Measurements from ENCODE around the gene PALD1.
"Not testable (repeated sequence)": the region's sequence is repeated elsewhere in the genome, so short reads cannot be mapped to it uniquely, and the experiment has no call there.

The PALD1 gene

DNA sequence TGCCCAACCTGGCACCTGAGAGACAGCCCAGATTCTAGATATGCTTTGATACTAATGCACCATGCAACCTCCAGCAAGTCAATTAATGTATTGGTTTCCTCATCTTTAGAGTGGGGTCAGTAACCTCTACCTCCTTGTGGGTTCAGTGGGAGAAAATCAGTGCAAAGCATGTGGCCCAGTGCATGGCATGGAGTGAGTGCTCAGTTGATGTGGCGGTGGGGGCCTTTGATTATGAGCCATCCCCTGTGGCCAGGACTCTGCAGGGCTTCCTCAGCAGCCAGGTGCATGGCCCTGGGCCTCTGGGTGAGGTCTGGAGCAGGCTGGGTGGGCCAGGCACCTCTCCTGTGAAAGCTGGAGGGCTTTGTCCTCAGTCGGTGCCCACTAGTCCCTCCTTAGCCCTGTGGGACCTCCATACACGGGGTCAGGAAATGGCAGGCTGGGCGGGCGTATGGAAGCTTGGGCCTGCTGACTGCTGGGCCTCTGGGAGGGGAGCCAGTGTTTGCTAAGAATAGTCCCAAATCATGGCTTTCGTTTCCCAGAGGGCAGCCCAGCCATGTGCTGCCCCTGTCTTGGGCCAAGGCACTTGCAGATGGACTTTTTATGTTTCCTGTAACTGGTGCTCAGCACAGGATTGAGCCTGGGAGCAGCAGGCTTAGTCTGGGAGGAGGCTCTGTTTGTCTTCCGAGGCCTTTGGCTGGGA, 3.4 kb downstream of the PALD1 start:
- DNase-seq (ENCODE audit: low read depth in 2 of 3, low spot score in 1 of 3) = no peak

DNA sequence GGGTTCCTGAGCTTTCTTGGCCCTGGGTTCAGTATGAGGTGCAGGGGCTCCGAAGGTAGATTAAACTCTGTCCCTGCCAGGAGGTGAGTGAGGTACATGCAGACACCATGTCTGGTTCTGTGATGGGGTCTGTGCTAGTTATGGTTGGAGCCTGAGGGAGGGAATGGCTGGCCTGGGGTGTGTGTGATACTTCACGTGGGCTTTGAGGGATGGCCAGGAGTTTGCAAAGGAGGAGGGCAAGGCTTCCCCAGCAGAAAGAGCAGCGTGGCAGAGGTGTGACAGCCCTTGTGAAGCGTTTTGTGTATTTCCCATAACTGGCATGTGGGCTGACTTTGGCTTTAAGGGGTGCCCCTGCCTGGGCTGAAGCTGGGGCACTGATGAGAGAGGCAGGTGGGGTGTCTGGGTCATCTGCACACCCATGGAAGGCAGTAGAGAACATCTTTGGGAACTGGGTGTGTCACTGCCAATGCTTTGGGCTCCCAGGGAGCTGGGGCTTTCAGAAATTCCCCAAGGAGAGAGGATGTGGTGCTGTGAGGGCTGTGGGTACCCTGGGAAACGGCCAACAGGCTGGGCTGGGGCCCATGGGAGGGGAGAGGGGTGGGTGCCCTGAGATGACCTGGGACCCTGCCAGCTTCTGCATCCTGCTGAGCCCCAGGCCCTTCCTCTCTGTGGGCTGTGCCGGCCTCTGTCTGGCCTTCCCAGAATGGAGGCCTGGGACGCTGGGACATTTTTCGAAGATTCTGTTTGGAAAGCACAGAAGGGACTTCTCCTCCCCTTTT, 4.6 kb downstream of the PALD1 start:
- DNase-seq (ENCODE audit: low read depth in 2 of 3, low spot score in 1 of 3) = no peak

DNA sequence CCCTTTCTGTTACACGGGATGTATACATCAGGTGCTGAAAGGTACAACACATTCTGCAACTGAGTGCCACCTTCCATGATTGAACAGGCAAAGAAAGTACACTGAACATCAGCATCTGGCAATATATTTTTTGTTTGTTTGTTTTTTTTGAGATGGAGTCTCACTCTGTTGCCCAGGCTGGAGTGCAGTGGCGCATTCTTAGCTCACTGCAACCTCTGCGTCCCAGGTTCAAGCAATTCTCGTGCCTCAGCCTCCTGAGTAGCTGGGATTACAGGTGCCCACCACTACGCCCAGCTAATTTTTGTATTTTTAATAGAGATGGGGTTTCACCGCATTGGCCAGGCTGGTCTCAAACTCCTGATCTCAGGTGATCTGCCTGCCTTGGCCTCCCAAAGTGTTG, 5.3 kb downstream of the PALD1 start:
- not testable (repeated sequence) for DNase-seq (ENCODE audit: low read depth in 2 of 3, low spot score in 1 of 3)

DNA sequence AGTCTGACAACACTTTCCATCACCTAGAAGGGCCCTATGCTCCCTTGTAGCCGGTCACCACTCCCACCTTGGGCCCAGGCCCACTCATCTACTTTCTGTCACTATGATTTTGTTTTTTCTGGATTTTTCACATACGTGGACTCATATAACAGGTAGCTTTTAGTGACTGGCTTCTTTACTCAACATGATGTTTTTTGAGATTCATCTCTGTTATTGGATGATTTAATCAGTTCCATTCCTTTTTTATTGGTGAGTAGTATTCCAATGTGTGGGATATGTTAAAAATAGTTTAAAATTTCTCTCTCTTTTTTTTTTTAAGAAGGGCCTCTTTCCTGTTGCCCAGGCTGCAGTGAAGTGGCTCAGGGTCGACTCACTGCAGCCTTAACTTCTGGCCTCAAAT, 9.3 kb downstream of the PALD1 start:
- no peak for DNase-seq (ENCODE audit: low read depth in 2 of 3, low spot score in 1 of 3)

DNA sequence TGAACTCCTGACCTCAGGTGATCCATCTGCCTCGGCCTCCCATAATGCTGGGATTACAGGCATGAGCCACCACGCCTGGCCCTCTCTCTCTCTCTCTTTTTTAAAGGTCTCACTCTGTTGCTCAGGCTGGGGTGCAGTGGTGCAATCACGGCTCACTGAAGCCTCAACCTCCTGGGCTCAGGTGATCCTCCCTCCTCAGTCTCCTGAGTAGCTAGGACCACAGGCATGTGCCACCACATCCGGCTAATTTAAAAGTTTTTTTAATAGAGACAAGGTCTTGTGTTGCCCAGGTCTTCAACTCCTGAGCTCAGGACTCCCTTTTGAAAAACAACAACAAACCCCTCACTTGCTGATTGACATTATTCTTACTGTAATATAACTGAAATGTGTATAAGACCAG, 11.6 kb downstream of the PALD1 start:
- DNase-seq (ENCODE audit: low read depth in 2 of 3, low spot score in 1 of 3) = no peak

DNA sequence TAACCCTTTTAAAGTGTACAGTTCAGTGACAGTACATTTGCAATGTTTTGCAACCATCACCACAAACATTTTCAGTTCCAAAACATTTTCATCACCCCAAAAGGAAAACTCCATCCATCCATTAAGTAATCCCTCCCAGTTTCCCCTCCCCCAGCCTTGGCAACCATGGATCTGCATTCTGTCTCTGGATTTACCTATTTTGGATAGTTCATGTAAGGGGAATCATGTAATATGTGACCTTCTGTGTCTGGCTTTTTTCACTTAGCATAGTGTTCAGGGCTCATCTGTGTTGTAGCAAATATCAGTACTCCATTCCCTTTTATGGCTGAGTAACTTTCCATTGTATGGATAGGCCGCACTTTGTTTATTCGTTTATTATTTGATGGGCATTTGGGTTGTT, 13.0 kb downstream of the PALD1 start:
- DNase-seq (ENCODE audit: low read depth in 2 of 3, low spot score in 1 of 3) = no peak

DNA sequence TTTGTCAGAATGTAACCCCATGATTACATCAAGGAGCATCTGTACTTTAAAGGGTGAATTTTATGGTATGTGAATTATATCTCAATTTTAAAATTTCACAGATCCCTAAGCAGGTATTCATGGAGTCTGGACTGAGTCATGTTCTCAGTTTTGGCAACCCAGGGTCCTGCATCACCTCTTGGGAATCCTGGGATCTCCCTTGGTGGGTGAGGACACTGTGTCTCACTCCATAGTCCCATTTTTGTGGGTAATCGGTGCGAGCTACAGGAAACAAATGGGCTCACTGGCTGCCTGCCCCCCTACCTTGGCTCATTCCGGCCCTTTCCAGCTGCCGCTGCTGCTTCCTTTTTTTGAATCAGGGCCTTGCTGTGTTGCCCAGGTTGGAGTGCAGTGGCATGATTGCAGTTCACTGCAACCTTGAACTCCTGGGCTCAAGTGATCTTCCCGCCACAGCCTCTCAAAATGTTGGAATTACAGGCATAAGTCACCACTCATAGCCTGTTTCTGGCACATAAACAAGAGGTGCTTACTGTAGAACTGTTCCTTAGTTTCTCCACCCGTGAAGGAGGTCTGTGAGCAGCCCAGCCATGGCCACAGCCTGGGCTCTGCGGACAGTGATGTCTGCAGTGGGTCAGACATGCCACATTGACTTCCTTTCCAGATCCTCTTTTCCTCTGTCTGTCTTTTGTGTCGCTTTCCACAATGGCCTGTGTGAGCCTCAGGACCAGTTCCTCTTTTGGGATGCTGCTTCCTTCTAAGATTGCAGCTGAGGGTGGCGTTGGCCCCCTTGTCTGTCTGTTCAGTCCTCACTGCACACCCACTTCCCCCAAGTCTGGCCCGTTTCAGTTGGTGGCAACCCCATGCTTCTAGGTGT, 14.5 kb downstream of the PALD1 start:
- no peak for DNase-seq (ENCODE audit: low read depth in 2 of 3, low spot score in 1 of 3)

DNA sequence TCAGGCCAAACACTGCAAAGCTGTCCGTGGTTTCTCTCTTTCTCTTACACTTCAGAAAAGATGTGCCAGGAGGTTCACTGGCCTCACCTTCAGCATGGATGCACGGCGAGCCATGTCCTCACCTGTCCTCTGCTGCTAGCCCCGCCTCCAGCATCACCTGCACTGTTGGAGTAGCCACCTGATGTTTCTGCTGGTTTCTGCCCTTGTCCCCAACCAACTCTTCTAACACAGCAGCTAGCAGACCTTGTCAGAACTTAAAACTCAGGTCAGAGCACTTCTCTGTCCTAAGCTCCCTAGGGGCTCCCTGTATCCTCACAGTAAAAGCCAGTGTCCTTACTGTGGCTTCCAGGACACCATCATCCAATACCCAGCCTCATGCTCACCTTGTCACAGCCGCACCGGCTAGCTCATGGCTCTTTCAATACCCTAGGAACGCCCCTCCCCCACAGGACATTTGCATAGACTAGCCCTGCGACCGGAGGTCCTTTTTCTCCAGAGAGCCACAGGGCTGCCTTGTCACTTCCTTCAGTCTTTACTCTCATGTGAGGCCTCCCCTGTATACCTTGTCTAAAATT, 15.2 kb downstream of the PALD1 start:
- no peak for DNase-seq (ENCODE audit: low read depth in 2 of 3, low spot score in 1 of 3)

DNA sequence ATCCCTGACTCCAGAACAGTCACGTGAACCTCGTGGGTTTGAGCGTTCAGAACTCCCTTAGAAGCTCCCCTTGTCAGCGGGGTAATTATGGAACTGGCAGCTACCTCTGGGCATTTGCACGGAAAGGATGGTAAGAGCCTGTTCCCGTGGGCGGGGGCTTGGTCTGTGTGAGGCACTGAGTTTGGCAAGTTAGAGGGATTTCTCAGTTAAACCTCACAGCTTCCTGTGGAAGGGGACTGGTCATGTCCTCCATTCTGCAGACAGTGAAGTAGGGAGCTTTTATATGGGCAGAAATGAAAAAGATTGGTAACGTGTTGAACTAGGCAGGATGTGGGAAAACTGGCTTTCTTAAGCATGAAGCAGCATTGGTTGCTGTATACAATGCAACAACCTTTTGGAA, 16.0 kb downstream of the PALD1 start:
- peak in 1 of 3 donors; percentile 44 for DNase-seq (ENCODE audit: low read depth in 2 of 3, low spot score in 1 of 3)

DNA sequence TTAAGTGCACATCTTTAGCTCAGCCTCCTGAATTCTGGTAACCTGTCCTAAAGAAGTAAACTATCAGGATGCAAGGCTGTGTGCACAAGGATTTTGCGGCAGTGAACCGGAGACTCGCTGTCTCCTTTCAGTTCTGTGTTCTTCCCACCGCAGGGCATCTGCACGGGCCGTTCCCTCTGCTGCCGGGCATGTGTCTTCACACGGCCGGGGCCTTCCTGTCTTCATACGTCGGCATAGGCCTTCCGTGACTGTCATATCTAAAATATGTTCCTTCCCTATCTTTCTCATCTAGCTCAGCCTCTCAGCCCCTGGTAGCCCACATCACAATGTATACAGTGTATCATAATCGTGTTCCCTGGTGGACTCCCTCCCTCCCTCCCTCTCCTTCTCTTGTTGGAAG, 16.4 kb downstream of the PALD1 start:
- DNase-seq (ENCODE audit: low read depth in 2 of 3, low spot score in 1 of 3) = no peak

DNA sequence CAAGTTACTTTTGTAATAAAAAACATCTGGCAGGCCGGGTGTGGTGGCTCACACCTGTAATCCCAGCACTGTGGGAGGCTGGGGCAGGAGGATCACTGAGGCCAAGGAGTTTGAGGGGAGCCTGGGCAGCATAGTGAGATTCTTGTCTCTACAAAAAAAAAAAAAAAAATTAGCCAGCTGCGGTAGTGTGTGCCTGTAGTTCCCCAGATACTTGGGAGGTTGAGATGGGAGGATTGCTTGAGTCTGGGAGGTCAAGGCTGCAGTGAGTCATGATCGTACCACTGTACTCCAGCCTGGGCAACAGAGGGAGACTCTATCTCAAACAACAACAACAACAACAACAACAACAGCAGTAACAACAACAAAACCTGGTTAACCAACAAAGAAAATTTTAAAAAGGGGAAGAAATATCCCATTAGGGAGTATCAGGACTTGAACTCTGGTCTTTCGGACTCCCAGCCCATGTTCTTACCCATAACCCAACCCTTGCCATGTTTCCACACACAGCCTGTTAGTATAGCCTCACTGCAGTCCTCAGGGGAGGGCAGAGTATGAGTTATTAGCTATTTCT, 17.2 kb downstream of the PALD1 start:
- no peak for DNase-seq (ENCODE audit: low read depth in 2 of 3, low spot score in 1 of 3)

DNA sequence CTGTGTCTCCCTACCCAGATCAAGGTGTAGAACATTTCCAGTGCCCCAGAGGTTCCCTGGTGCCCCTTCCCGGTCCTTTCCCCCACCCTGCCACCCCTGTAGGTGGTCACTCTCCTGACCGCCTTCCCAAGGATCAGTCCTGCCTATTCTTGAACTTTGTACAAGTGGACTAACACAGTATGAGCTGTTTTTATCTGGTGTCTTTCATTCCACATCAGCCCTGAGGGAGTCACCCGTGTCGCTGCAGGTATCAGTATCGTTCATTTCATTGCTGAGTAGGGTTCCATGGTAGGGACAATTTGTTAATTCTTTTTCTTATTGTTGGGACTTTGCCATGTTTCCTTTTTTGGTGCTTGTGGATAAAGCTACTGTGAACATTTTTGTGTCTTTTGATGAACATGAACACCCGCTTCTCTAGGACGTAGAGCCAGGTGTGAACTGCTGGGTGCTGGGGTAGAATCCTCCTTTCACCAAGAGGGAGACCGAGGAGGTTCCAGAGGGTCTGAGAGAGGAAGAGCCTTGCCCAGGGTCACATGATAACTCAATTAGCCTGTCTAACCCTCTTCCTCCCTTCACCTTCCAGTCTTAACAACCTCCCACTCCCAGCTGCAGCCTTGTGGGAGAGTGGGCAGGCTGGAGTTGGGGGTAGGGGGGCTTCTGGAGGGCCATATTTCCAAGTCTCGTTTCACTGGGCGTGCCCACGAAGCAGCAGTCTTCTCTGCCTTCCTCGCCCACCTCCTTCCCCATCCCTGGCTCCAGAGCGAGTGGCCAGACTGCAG, 18.0 kb downstream of the PALD1 start:
- no peak for DNase-seq (ENCODE audit: low read depth in 2 of 3, low spot score in 1 of 3)

DNA sequence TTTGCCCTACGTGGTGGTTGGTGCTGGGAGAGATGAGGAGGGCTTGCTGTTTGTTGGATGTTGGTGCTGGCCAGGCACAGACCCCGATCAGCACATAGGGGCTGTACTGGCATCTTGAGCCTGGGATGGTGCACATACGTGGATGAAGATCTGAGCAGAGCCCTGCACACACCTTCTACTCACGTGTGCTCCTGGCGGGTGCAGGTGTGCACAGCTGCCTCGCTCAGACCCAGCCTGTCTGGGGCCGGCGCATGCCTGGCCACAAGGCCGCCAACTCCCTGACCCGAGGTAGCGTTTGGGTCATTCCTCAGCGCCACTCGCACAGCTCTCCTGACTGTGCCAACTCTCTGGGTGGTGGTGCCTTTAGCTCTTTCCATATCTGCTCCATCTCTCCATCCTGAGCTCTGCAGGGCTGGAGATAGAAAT, 18.6 kb downstream of the PALD1 start:
- DNase-seq (ENCODE audit: low read depth in 2 of 3, low spot score in 1 of 3) = no peak

DNA sequence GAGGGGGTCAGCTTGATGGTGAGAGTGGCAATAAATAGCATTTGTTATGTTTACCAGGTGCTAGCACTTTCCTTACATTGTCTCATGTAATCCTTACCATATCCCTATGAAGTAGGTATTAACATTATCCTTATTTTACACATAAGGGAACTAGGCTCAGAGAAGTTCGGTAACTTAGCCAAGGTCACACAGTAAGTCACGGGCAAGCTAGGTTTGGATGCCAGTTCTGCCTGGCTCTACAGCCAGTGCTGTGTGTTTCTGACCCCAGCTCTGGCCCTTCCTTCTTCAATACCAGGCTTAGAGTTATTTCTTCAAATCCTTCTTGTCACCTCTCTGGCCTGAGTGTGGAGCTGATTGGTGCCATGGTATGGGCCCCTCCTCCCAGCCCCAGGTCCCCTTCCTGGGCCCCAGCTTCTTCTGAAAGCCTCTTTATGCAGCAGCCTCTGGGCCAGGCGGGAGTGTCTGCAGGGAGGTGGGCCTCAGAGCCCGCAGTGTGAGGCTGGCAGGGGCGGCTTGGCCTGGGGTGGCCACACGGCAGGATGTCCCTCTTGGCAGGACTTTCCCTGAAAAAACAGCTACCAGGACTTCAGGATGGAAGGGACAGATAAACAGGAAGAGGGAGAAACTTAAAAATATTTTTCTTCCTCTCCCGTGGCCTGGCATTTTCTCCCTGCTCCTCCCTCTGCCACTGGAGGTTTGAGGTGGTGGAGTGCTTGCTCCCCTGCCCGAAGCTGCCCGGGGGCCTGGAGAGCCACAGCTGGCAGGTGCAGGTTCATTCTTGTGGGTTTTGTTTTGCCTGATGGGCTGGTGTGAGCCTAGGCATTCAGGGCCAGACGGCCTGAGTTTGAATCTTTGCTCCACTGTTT, 20.6 kb downstream of the PALD1 start:
- no peak for DNase-seq (ENCODE audit: low read depth in 2 of 3, low spot score in 1 of 3)

DNA sequence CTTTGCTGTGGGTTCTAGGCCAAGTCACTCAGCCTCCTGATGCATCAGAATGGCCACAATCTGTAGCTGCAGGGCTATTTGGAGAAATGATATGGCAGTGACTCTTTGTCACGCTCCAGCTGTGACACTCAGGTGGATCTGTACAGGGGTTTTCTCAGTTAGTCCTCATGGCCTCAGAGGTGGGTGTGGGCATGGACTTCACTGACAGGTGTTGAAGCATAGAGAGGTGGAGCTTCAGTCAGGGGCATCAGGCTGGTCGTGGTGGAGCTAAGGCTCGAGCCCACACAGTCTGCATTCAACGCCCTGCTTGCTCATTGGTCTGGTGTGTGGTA, 21.2 kb downstream of the PALD1 start:
- DNase-seq (ENCODE audit: low read depth in 2 of 3, low spot score in 1 of 3) = no peak

DNA sequence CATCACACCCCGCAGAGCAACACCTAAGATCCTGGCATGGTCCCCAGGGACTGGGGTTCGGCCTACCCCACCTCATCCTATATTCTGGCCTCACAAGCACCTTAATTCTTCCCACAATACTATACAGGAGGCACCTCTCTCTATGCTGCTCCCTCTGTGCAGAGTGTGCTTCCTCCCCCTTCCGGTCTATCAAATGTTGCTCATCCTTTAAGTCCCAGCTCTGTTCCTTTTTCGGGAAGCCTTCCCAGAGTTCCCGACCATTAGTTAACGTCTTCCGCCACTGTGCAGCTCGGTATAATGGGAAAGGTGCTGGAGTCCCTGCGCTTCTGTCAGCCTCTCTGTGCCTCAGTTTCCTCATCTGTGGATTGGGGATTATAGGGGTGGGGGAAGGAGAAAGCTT, 21.8 kb downstream of the PALD1 start:
- DNase-seq (ENCODE audit: low read depth in 2 of 3, low spot score in 1 of 3) = no peak

DNA sequence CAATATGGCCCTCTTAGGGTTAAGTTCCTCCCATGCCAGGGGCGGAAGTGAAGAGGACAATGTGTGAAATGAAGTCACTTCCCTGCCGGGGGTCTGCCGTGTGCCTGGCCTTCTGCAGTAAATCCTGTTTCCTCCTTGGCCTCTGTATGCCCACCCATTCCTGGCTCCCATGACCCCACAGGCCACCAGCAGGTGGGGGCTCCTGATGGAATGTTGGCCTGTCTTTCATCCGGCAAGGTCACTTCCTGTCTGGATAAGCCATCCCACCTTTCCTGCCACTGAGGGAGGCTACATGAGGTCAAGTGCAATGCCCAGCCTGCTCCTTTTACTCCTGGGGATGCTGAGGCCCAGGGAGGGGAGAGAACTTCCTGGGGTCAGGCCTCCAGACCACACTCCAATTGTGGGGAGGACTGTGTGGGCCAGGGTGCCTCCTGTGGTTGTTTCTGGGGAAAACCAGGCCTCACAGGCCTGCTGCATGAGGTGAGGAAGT, 22.3 kb downstream of the PALD1 start:
- no peak for DNase-seq (ENCODE audit: low read depth in 2 of 3, low spot score in 1 of 3)

DNA sequence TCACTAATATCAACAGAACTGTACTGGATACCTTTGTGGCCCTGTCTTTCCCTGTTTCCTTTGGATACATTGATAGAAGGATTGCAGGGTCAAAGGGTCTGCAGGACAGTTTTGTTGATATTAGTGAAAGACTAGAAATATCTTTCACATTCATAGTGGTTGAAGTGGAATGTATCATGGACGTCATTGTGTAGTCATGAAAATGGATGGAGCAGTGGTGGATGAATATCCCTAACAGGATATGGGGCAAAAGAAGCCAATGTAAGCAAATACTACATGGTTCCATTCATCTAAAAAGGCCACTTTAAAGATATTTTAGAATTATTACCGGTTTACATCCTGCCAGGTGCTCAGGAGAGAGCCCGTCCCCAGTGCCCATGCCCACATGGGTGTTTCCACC, 23.8 kb downstream of the PALD1 start:
- no peak for DNase-seq (ENCODE audit: low read depth in 2 of 3, low spot score in 1 of 3)

DNA sequence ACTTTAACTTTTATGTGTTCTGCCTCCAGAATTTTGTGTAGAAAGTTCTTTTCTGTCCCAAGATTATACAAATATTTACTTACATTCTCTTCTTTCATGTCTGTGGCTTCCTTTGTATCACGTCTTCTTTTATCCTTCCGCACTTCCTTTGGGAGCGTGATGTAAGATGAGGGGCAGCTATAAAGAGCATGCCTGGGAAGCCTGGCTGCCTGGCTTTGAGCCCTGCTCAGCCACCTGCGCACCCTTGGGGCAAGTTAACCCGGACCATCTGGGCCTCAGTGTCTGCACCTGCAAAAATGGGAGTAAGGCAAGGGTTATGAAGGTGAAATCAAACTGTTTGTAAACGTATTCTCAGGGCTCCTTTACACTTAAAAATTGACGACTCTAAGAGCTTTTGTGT, 25.2 kb downstream of the PALD1 start:
- DNase-seq (ENCODE audit: low read depth in 2 of 3, low spot score in 1 of 3) = no peak

All from stimulated activated CD4-positive, alpha-beta T cell treated with anti-CD3 and anti-CD28 coated beads, Interleukin-12 subunit alpha, Interleukin-12 subunit beta, amount 100 ng/mL, for 48 hours (primary cell).